Activated CD4-positive, alpha-beta memory T cell treated with anti-CD3 and anti-CD28 coated beads for 36 hours (primary cell): ENCODE data around the gene R3HDM4. TPM values are rescaled to one million over a fixed set of nuclear protein-coding genes. Genes with fewer than 3 reads are reported as not detected.

Experiments used
- CTCF ChIA-PET: fragments of 350-600 bp; sonication (Branson Sonifier 250); formaldehyde crosslinking; loops from one replicate; lab custom pipeline; 2021; ENCODE audit warnings: antibody characterized with exemption, inconsistent platforms; lab: Charles Lee
- POLR2A ChIA-PET: fragments of 350-600 bp; sonication (Branson Sonifier 250); formaldehyde crosslinking; loops from one replicate; lab custom pipeline; 2021; ENCODE audit warnings: antibody characterized with exemption; lab: Charles Lee
- DNase-seq: peaks from one replicate; pipeline ENCODE4 v3.0.0-alpha.2; 2020
- H3K27ac Mint-ChIP-seq: one replicate; pipeline ENCODE4 v1.8.0; 2021; ENCODE audit warnings: mixed read lengths
- H3K27me3 Mint-ChIP-seq: one replicate; pipeline ENCODE4 v1.8.0; 2021; ENCODE audit warnings: mixed read lengths
- H3K36me3 Mint-ChIP-seq: one replicate; pipeline ENCODE4 v1.8.0; 2021; ENCODE audit warnings: mixed read lengths
- H3K4me1 Mint-ChIP-seq: one replicate; pipeline ENCODE4 v1.8.0; 2021; ENCODE audit warnings: low read depth, mixed read lengths
- H3K4me3 Mint-ChIP-seq: one replicate; pipeline ENCODE4 v1.8.0; 2021; ENCODE audit warnings: mild to moderate bottlenecking, mixed read lengths
- H3K9me3 Mint-ChIP-seq: one replicate; pipeline ENCODE4 v1.8.0; 2021; ENCODE audit warnings: mixed read lengths
- intact Hi-C: fragments of 100-400 bp; cut with micrococcal nuclease; formaldehyde crosslinking; loops from one replicate; pipeline ENCODE4 v1.15.1; 2023
- total RNA-seq, 2 experiments: library from RNA; stranded (reverse); gene quantifications; one replicate each; pipeline ENCODE4 v1.2.3, GENCODE V29; 2021

The R3HDM4 gene
- total RNA-seq, 2 experiments from 2014 or later = 80.4 to 81.4 TPM

DNA sequence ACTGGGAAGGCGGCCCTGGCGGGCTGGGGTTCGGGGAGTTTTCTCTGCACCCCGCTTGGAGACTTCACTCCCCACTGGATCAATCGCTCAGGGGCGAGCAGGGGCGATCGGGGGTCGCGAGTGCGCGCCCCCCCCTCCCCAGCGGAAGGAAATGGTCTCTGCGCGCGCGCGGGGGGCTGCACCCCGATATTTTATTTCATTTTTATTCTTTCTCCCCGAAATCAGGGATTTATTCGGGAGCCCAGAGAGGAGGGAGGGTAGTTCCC is 13.2 kb upstream of the R3HDM4 start:
- Mint-ChIP-seq H3K4me3 (peak overlapping the region; percentile 72), H3K9me3 (no peaks in the 10 kb centered on the region), H3K36me3 (peaks cover 6% of the 10 kb centered on the region), H3K4me1 (peaks cover 6% of the 10 kb centered on the region), H3K27ac (no peak overlapping the region), H3K27me3 (no peaks in the 10 kb centered on the region)
- POLR2A ChIA-PET = no interaction called here
- CTCF ChIA-PET = no interaction called here
- DNase-seq = no peak
- intact Hi-C loops = loop anchor here (10.0 kb wide), 1 partner anchor 179 kb away; the partner anchor contains the start of gene GPX4

DNA sequence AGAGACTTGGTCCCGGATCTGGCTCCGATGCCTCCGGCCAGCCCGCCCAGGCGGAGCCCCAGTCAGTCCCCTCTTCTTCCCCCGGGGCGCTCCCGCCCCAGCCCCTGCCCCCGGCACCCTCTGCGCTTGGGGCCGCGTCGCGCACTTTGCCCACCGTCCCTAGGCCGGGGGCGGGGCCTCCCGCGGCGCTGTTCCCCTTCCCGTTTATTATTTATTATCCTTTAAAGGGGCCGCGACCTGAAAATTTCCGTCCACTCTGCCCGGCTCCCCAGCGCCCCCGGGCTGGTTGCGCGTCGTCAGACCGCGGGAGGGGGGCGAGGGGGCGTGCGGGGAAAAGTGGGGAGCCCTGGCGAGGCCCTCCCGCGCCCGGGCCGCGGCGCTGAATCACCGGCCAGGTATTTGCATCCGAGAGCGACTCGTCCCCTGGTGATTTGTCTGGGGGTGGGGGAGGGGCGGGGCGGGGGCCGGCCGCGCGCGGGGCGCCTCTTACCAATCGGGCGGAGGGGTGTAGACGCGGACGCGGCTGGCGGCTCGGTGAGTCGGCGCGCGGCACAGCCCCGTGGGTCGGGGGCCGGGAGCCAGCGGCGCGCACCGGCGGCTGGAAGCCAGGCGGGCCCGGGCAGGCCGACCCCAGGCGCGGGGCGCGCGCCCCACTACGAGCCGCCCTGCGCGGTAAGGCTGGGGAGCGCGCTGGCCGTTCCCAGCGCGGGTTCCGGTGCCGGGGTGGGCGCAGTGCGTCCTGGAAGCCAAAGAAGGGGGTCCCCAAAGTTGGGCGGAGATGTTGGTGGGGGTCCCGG is 12.7 kb upstream of the R3HDM4 start, which contains the start of gene ARID3A:
TSS of gene ARID3A (plus strand) at position 510 of the 797 bp plus-strand sequence. CDS start 3,494 bp downstream, outside the sequence.
- ChIA-PET CTCF (interaction anchor here (3.1 to 8.3 kb wide), 2 partner anchors 57 to 62 kb away, joined by 16 to 189 read pairs; partner anchors contain the start of gene WDR18), POLR2A (interaction anchor here (3.0 kb wide), 1 partner anchor 59 kb away, joined by 21 read pairs; the partner anchor contains the start of gene WDR18)
- peak within 1 kb of the TSS; percentile 75 for H3K4me3 Mint-ChIP-seq
- peaks cover 12% of the 10 kb centered on the region for H3K4me1 Mint-ChIP-seq
- peak within 1 kb of the TSS; percentile 71 for H3K27ac Mint-ChIP-seq
- H3K9me3 Mint-ChIP-seq = no peaks in the 10 kb centered on the region
- H3K27me3 Mint-ChIP-seq = no peaks in the 10 kb centered on the region
- intact Hi-C loops = loop anchor here (1.0 to 10.0 kb wide), 2 partner anchors 59 to 179 kb away; partner anchors contain the start of genes GPX4 and WDR18
- DNase-seq = peak; percentile 80
- H3K36me3 Mint-ChIP-seq = peaks cover 3% of the 10 kb centered on the region

DNA sequence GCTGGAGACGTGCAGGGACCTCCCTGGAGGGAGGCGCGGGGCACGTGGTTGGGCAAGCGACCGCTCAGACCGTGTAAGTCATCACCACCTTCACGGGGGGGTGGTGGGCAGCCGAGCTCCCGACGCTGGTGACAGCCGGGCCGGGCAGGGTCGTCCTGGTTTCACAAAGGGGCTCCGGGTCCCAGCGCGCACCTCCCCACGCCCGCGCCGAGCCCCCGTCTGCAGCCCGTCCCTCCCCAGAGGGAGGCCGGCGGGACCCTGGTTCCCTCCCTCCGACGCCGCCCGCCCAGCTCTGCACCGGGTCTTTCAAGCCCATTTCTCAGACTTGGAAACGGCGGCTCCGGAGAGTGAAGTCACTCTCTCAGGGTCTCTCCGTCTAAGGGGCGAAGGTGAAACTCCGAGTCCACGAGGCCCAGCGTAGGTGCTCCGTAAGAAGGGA is 12.1 kb upstream of the R3HDM4 start:
- ChIA-PET POLR2A (interaction anchor here (0.8 to 3.0 kb wide), 2 partner anchors 59 to 61 kb away, joined by 3 to 21 read pairs; partner anchors contain the start of gene WDR18), CTCF (interaction anchor here (1.0 to 8.3 kb wide), 3 partner anchors 58 to 154 kb away, joined by 3 to 189 read pairs (median 16); partner anchors contain the start of gene WDR18)
- Mint-ChIP-seq H3K27ac (peak overlapping the region; percentile 71), H3K27me3 (no peaks in the 10 kb centered on the region), H3K4me1 (peaks cover 14% of the 10 kb centered on the region), H3K9me3 (no peaks in the 10 kb centered on the region), H3K4me3 (peak overlapping the region; percentile 70), H3K36me3 (peaks cover 3% of the 10 kb centered on the region)
- intact Hi-C loops = loop anchor here (1.0 to 10.0 kb wide), 2 partner anchors 59 to 180 kb away; partner anchors contain the start of genes GPX4 and WDR18
- peak; percentile 79 for DNase-seq

DNA sequence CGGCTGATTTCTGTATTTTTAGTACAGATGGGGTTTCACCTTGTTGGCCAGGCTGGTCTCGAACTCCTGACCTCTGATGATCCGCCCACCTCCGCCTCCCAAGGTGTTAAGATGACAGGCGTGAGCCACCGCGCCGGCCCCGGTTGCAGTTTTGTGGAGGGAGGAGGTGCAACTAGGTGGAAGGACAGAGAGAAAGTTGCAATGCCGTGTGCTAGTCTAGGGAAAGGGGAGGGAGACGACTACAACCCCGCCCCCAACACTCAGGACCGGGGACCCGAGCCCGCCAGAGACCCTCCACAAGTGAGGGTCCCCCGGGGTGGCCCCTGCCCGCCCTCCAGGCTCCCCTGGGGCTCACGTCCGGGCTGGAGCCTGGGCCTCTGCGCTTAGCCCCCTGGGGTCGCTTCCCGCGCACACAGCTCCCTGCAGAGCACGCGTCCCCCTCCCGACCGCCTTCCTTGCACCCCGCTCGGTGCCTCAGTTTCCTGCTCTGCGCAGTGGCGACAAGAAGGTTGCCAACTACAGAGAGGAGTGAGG is 11.6 kb upstream of the R3HDM4 start:
- ChIA-PET POLR2A (interaction anchor here (0.7 to 3.0 kb wide), 4 partner anchors 60 to 262 kb away, joined by 3 to 21 read pairs (median 3); partner anchors contain the start of genes RNF126 and WDR18), CTCF (interaction anchor here (1.0 to 8.3 kb wide), 3 partner anchors 58 to 154 kb away, joined by 3 to 189 read pairs (median 16); partner anchors contain the start of gene WDR18)
- Mint-ChIP-seq H3K27me3 (no peaks in the 10 kb centered on the region), H3K9me3 (no peaks in the 10 kb centered on the region), H3K36me3 (no peaks in the 10 kb centered on the region), H3K27ac (no peak overlapping the region), H3K4me1 (peaks cover 14% of the 10 kb centered on the region), H3K4me3 (peak overlapping the region; percentile 70)
- DNase-seq = peak; percentile 69
- intact Hi-C loops = loop anchor here (1.0 to 10.0 kb wide), 3 partner anchors 60 to 268 kb away; partner anchors contain the start of genes GPX4 and WDR18

DNA sequence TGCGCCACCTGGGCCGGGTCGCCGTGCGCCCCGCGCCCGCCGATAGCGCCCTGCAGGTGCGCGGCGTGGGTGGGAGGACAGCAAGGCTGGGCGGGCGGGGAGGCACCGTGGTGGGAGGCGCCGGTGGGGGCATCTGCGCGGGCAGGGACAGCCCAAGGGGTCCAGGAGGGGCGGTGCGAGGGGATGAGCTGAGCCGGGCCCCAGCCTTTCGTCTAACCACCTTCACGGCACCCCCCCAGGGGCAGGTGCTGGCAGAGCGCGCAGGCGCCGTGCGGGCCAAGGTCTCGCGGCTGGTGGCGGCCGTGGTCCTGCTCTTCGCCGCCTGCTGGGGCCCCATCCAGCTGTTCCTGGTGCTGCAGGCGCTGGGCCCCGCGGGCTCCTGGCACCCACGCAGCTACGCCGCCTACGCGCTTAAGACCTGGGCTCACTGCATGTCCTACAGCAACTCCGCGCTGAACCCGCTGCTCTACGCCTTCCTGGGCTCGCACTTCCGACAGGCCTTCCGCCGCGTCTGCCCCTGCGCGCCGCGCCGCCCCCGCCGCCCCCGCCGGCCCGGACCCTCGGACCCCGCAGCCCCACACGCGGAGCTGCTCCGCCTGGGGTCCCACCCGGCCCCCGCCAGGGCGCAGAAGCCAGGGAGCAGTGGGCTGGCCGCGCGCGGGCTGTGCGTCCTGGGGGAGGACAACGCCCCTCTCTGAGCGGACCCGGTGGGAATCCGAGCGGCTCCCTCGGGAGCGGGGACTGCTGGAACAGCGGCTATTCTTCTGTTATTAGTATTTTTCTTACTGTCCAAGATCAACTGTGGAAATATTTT is 7.2 kb upstream of the R3HDM4 start:
- H3K36me3 Mint-ChIP-seq = no peaks in the 10 kb centered on the region
- intact Hi-C loops = loop anchor here (1.0 to 10.0 kb wide), 6 partner anchors 58 to 321 kb away; partner anchors contain the start of genes ATP5F1D, GPX4, RNU6-2 and TMEM259
- H3K4me1 Mint-ChIP-seq = peaks cover 19% of the 10 kb centered on the region
- CTCF ChIA-PET = interaction anchor here (0.9 to 8.3 kb wide), 4 partner anchors 57 to 272 kb away, joined by 3 to 189 read pairs (median 22); partner anchors contain the start of gene WDR18
- peak; percentile 78 for DNase-seq
- peak overlapping the region; percentile 85 for H3K27ac Mint-ChIP-seq
- no peaks in the 10 kb centered on the region for H3K9me3 Mint-ChIP-seq
- H3K4me3 Mint-ChIP-seq = peak overlapping the region; percentile 75
- POLR2A ChIA-PET = interaction anchor here (0.9 to 1.7 kb wide), 4 partner anchors 12 to 101 kb away, joined by 4 to 6 read pairs (median 5); partner anchors contain the start of genes MED16, RNU6-2 and RNU6-9
- H3K27me3 Mint-ChIP-seq = no peaks in the 10 kb centered on the region

DNA sequence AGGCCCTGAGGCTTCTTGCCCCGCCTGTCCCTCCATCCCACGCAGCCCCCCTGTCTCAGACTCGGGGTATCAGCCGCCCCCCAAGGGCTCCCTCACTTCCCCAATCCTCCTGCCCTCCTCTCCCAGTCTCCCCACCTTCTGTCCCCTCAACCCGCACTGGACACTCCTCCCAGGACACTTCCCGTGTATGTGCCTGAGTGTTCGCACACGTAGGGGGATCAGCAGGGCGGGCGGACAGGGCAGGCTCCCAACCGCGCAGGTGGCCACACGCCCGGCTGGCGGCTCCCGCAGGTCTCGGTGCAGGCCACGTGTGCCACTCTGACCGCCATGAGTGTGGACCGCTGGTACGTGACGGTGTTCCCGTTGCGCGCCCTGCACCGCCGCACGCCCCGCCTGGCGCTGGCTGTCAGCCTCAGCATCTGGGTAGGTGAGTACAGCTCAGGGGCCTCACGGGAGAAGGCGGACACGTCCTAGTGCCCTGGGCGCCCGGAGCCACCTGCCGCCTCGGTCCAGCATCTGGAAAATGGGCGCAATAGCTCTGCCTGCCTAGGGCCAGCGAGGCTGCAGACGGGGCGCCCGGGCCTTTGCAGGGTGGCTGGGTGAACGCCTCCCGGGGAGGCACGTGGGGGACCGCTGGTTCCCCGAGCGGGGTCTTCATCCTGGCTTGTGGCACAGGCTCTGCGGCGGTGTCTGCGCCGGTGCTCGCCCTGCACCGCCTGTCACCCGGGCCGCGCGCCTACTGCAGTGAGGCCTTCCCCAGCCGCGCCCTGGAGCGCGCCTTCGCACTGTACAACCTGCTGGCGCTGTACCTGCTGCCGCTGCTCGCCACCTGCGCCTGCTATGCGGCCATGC is 6.4 kb upstream of the R3HDM4 start:
- H3K27ac Mint-ChIP-seq = no peak overlapping the region
- no peaks in the 10 kb centered on the region for H3K36me3 Mint-ChIP-seq
- CTCF ChIA-PET = interaction anchor here (0.9 to 8.3 kb wide), 3 partner anchors 56 to 273 kb away, joined by 3 to 189 read pairs (median 33); partner anchors contain the start of gene WDR18

DNA sequence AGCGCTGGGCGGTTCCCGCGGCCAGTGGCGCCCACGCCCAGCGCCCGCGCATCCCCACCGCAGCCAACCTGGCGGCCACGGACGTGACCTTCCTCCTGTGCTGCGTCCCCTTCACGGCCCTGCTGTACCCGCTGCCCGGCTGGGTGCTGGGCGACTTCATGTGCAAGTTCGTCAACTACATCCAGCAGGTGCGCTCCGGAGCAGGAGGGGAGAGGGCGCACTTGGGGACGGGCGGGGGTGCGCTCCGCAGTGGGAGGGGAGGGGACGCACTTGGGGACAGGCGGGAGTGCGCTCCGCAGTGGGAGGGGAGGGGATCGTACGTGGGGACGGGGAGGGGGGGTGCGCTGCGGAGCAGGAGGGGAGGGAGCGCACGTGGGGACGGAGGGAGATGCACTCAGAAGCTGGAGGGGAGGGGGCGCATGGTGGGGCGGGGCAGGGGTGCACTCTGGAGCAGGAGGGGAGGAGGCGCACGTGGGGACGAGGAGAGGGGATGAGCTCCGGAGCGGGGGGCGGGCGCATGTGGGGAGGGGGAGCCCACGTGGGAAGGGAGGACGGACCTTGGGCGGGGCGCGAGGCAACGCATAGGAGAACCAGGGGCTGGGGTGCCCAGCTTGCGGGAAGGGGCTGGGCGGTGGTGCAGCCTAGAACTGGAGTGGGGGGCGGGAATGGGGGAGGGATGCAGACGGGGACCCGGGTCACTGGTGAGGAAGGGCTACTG is 5.6 kb upstream of the R3HDM4 start:
- Mint-ChIP-seq H3K27ac (no peak overlapping the region), H3K27me3 (no peaks in the 10 kb centered on the region), H3K4me3 (peak overlapping the region; percentile 66), H3K4me1 (peaks cover 24% of the 10 kb centered on the region), H3K9me3 (no peaks in the 10 kb centered on the region), H3K36me3 (no peaks in the 10 kb centered on the region)
- POLR2A ChIA-PET = interaction anchor here (0.5 kb wide), 1 partner anchor 246 kb away, joined by 6 read pairs; no protein-coding TSS in a partner anchor
- CTCF ChIA-PET = interaction anchor here (4.6 to 8.3 kb wide), 2 partner anchors 55 to 64 kb away, joined by 33 to 189 read pairs; partner anchors contain the start of gene WDR18
- DNase-seq = peak; percentile 62
- intact Hi-C loops = loop anchor here (10.0 kb wide), 1 partner anchor 254 kb away; the partner anchor contains the start of gene RNF126

More for the DNA sequence above, 6.4 kb upstream of the R3HDM4 start:
- peaks cover 23% of the 10 kb centered on the region for H3K4me1 Mint-ChIP-seq
- POLR2A ChIA-PET = interaction anchor here (0.5 to 1.7 kb wide), 4 partner anchors 11 to 246 kb away, joined by 5 to 6 read pairs (median 6); partner anchors contain the start of genes MED16, RNU6-2 and RNU6-9
- intact Hi-C loops = loop anchor here (1.0 to 10.0 kb wide), 7 partner anchors 57 to 321 kb away; partner anchors contain the start of genes ATP5F1D, GPX4, RNF126 and RNU6-2
- no peaks in the 10 kb centered on the region for H3K9me3 Mint-ChIP-seq
- H3K4me3 Mint-ChIP-seq = peak overlapping the region; percentile 66
- no peaks in the 10 kb centered on the region for H3K27me3 Mint-ChIP-seq
- DNase-seq = peak; percentile 63

DNA sequence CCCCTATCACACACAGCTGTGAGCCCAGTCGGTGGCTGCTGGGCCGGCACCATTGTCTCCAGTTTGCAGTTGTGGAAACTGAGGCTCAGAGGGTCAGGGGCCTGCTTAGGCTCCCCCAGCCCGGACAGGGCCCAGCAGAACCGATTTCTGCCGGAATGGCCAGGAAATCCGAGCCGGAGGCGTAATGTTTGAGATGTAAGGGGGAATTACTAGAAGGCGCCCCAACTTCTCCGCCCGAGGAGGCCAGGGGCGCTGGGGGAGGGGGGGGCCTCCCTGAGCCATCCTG is 5.1 kb upstream of the R3HDM4 start:
- Mint-ChIP-seq H3K27ac (peak overlapping the region; percentile 19), H3K4me3 (peak overlapping the region; percentile 72), H3K9me3 (no peaks in the 10 kb centered on the region), H3K4me1 (peaks cover 25% of the 10 kb centered on the region), H3K36me3 (no peaks in the 10 kb centered on the region), H3K27me3 (no peaks in the 10 kb centered on the region)
- ChIA-PET CTCF (interaction anchor here (4.6 to 8.3 kb wide), 2 partner anchors 55 to 65 kb away, joined by 33 to 189 read pairs; partner anchors contain the start of gene WDR18), POLR2A (no interaction called here)
- no peak for DNase-seq
- intact Hi-C loops = loop anchor here (10.0 kb wide), 1 partner anchor 253 kb away; the partner anchor contains the start of gene RNF126

DNA sequence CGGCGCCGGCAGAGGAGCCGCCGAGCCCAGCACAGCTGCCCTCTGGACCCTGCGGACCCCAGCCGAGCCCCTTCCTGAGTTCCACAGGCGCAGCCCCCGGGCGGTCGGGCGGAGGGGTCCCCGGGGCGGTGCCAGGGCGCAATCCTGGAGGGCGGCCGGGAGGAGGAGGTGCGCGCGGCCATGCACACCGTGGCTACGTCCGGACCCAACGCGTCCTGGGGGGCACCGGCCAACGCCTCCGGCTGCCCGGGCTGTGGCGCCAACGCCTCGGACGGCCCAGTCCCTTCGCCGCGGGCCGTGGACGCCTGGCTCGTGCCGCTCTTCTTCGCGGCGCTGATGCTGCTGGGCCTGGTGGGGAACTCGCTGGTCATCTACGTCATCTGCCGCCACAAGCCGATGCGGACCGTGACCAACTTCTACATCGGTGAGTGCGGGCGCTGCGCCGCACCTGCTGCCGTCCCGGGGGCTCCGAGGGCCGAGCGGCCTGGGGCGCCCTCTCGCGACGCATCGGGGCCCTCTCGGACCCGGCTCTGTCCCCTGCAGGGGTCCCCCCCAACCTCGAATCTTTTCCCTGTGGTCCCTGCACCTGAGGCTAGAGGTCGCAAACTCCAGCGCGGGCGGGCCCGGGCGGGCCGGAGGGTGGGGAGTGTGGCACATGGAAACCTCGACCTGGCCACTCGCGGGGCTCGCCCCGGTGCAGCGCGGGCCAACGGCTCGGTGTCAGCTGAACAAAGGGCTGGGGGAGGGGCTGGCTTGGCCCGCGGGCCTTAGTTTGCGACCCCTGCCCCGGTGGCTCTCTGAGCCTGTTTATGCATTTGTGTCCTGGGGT is 4.5 kb upstream of the R3HDM4 start, which contains the start of gene KISS1R:
TSS of gene KISS1R (plus strand) at position 11 of the 829 bp plus-strand sequence. CDS start at position 181, 170 bp downstream.
- Mint-ChIP-seq H3K9me3 (no peaks in the 10 kb centered on the region), H3K27me3 (no peaks in the 10 kb centered on the region), H3K4me1 (peaks cover 25% of the 10 kb centered on the region), H3K4me3 (peak within 1 kb of the TSS; percentile 72), H3K36me3 (no peaks in the 10 kb centered on the region), H3K27ac (peak within 1 kb of the TSS; percentile 19)
- ChIA-PET CTCF (interaction anchor here (4.6 to 8.3 kb wide), 2 partner anchors 54 to 66 kb away, joined by 33 to 189 read pairs; partner anchors contain the start of gene WDR18), POLR2A (no interaction called here)
- intact Hi-C loops = loop anchor here (10.0 kb wide), 1 partner anchor 253 kb away; the partner anchor contains the start of gene RNF126
- DNase-seq = peak; percentile 70
